CD4-positive, alpha-beta T cell (primary cell): ENCODE results near the gene WSB1. TPM values are rescaled to one million over a fixed set of nuclear protein-coding genes. Genes with fewer than 3 reads are reported as not detected.

Experiments used
- ATAC-seq: fragments of 200-7000 bp; cut with Tn5 transposase; one replicate; pipeline ENCODE4 v1.10.0; 2022; ENCODE audit warnings: mild to moderate bottlenecking; ENCODE audit not compliant: poor library complexity
- CTCF ChIA-PET: fragments of 350-600 bp; sonication (Branson Sonifier 250); formaldehyde crosslinking; loops from one replicate; lab custom pipeline; 2021; ENCODE audit warnings: antibody characterized with exemption, inconsistent platforms; lab: Charles Lee
- POLR2A ChIA-PET: fragments of 350-600 bp; sonication (Branson Sonifier 250); formaldehyde crosslinking; loops from one replicate; lab custom pipeline; 2021; ENCODE audit warnings: antibody characterized with exemption, inconsistent platforms; lab: Charles Lee
- DNase-seq, 14 experiments: peaks; one replicate each; pipeline ENCODE4 v3.0.0-alpha.2; 2013 to 2020; ENCODE audit warnings: mixed read lengths in 2 of 14
- H3K27ac ChIP-seq, 2 donors: one replicate each; pipeline versions ENCODE4 v1.5.1 to v1.7.0; 2013; ENCODE audit warnings: low read length in 2 of 2, low read depth in 1 of 2, mild to moderate bottlenecking in 1 of 2
- H3K27me3 ChIP-seq, 2 experiments: 1 replicate in 1 of 2; 2 replicates in 1 of 2; pipeline versions ENCODE4 v1.6.1 to v1.7.0; 2013; ENCODE audit warnings: low read length in 2 of 2, control low read depth in 1 of 2, mild to moderate bottlenecking in 1 of 2, moderate library complexity in 1 of 2; ENCODE audit not compliant: insufficient read depth in 2 of 2, control insufficient read depth in 1 of 2
- H3K36me3 ChIP-seq: one replicate; pipeline ENCODE4 v1.6.1; 2013; ENCODE audit warnings: low read length, control low read depth; ENCODE audit not compliant: insufficient read depth
- H3K4me1 ChIP-seq: one replicate; pipeline ENCODE4 v1.6.1; 2013; ENCODE audit warnings: low read length, control low read depth; ENCODE audit not compliant: insufficient read depth
- H3K4me3 ChIP-seq: one replicate; pipeline ENCODE4 v1.5.1; 2013; ENCODE audit warnings: mild to moderate bottlenecking, low read length, moderate library complexity
- H3K9me3 ChIP-seq, 2 experiments: 1 replicate in 1 of 2; 2 replicates in 1 of 2; pipeline versions ENCODE4 v1.6.1 to v1.7.0; 2013; ENCODE audit warnings: low read length in 2 of 2, mild to moderate bottlenecking in 2 of 2, control low read depth in 1 of 2, moderate library complexity in 1 of 2; ENCODE audit not compliant: control insufficient read depth in 1 of 2, insufficient read depth in 1 of 2
- H3K27ac Mint-ChIP-seq: one replicate; pipeline ENCODE4 v1.8.0; 2020; ENCODE audit warnings: mixed read lengths
- H3K27me3 Mint-ChIP-seq: one replicate; pipeline ENCODE4 v1.8.0; 2021; ENCODE audit warnings: mixed read lengths
- H3K36me3 Mint-ChIP-seq: one replicate; pipeline ENCODE4 v1.8.0; 2021; ENCODE audit warnings: low read depth, mixed read lengths
- H3K4me1 Mint-ChIP-seq: one replicate; pipeline ENCODE4 v1.8.0; 2021; ENCODE audit warnings: low read depth, mixed read lengths
- H3K4me3 Mint-ChIP-seq: one replicate; pipeline ENCODE4 v1.8.0; 2020; ENCODE audit warnings: mild to moderate bottlenecking, mixed read lengths
- H3K9me3 Mint-ChIP-seq: one replicate; pipeline ENCODE4 v1.8.0; 2020; ENCODE audit warnings: mixed read lengths
- CTCF ChIP-seq: fragments of 200-600 bp; IDR thresholded peaks from one replicate; pipeline ENCODE4 v1.8.0; 2022; ENCODE audit warnings: antibody characterized with exemption, mild to moderate bottlenecking
- intact Hi-C, 2 experiments: fragments of 100-400 bp; cut with DNase I in 1 of 2; cut with micrococcal nuclease in 1 of 2; formaldehyde crosslinking; loops; one replicate each; pipeline versions ENCODE4 v1.15.1 to v1.9.0; 2023 to 2025; cut with DNase I, micrococcal nuclease
- total RNA-seq, 174 experiments: library from RNA in 2 of 174; stranded (reverse) in 2 of 174; gene quantifications; one replicate each; pipeline ENCODE4 v1.2.3 and lab custom pipeline; 2021 to 2026

WSB1 gene
- total RNA-seq, 2 experiments from 2014 or later = 99.4 to 104 TPM

GRCh38 chr17:27342059-27342458 is 48.1 kb downstream of the WSB1 start:
- H3K27me3 ChIP-seq = peaks cover 0 to 5% of the 10 kb centered on the region in 2 experiments
- DNase-seq (no peak), ATAC-seq (no peak)
- no peak overlapping the region for H3K4me3 ChIP-seq
- H3K27ac ChIP-seq = no peak overlapping the region
- TF ChIP-seq CTCF = no peak
- H3K9me3 ChIP-seq = no peaks in the 10 kb centered on the region
- Mint-ChIP-seq H3K9me3 (no peaks in the 10 kb centered on the region), H3K4me1 (no peaks in the 10 kb centered on the region), H3K27me3 (no peaks in the 10 kb centered on the region), H3K4me3 (no peak overlapping the region), H3K27ac (no peak overlapping the region), H3K36me3 (no peaks in the 10 kb centered on the region)
- H3K36me3 ChIP-seq = no peaks in the 10 kb centered on the region
- POLR2A ChIA-PET = no interaction called here
- intact Hi-C loops = no loop called here
- no peaks in the 10 kb centered on the region for H3K4me1 ChIP-seq
- CTCF ChIA-PET = no interaction called here

- H3K36me3 ChIP-seq = no peaks in the 10 kb centered on the region
- ChIA-PET CTCF (interaction anchor here (1.2 kb wide), 1 partner anchor 10 kb away, joined by 3 read pairs; no protein-coding TSS in a partner anchor), POLR2A (no interaction called here)
- Mint-ChIP-seq H3K27ac (no peak overlapping the region), H3K4me1 (peaks cover 3% of the 10 kb centered on the region), H3K36me3 (no peaks in the 10 kb centered on the region), H3K4me3 (no peak overlapping the region), H3K9me3 (no peaks in the 10 kb centered on the region), H3K27me3 (no peaks in the 10 kb centered on the region)
- peaks cover 0 to 5% of the 10 kb centered on the region in 2 experiments for H3K27me3 ChIP-seq
- no peak overlapping the region for H3K27ac ChIP-seq
- no peaks in the 10 kb centered on the region for H3K4me1 ChIP-seq
- ATAC-seq (no peak), DNase-seq (no peak)
- H3K4me3 ChIP-seq = no peak overlapping the region
- intact Hi-C loops = no loop called here
- no peak for TF ChIP-seq CTCF
- H3K9me3 ChIP-seq = no peaks in the 10 kb centered on the region
Measured at GRCh38 chr17:27343294-27343693, 49.4 kb downstream of the WSB1 start.

GRCh38 chr17:27343977-27344607 is 50.2 kb downstream of the WSB1 start:
- ChIA-PET POLR2A (no interaction called here), CTCF (interaction anchor here (1.0 to 1.2 kb wide), 2 partner anchors 11 kb away, joined by 3 read pairs; no protein-coding TSS in a partner anchor)
- H3K27me3 ChIP-seq = peaks cover 0 to 5% of the 10 kb centered on the region in 2 experiments
- H3K9me3 Mint-ChIP-seq = no peaks in the 10 kb centered on the region
- peaks cover 5% of the 10 kb centered on the region for H3K4me1 ChIP-seq
- ATAC-seq (no peak), DNase-seq (no peak)
- H3K27ac ChIP-seq = no peak overlapping the region
- no peak for TF ChIP-seq CTCF
- no peaks in the 10 kb centered on the region for H3K27me3 Mint-ChIP-seq
- no peaks in the 10 kb centered on the region for H3K9me3 ChIP-seq
- peaks cover 7% of the 10 kb centered on the region for H3K4me1 Mint-ChIP-seq
- H3K36me3 Mint-ChIP-seq = no peaks in the 10 kb centered on the region
- no peak overlapping the region for H3K4me3 ChIP-seq
- intact Hi-C loops = loop anchor here in 1 of 2 experiments (2.0 kb wide), 1 partner anchor 19 kb away; no protein-coding TSS in a partner anchor
- H3K4me3 Mint-ChIP-seq = no peak overlapping the region
- no peak overlapping the region for H3K27ac Mint-ChIP-seq
- H3K36me3 ChIP-seq = no peaks in the 10 kb centered on the region
